ENCODE results near the gene SPPL2B.
"Not testable (repeated sequence)": the region's sequence is repeated elsewhere in the genome, so short reads cannot be mapped to it uniquely, and the experiment has no call there.

- not testable (repeated sequence) for TF ChIP-seq CTCF, POLR2AphosphoS5, POLR2A (IDR thresholded peaks at IDR 0.05)
These were observed 68.7 kb downstream of the SPPL2B start for GRCh38 chr19:2397173-2397572.

All from upper lobe of left lung (tissue), 4 donors.